ENCODE results near the gene STAG1.

GRCh38 chr3:136634821-136635220 lies 117.4 kb downstream of the STAG1 start:
- TF ChIP-seq, protein P1, sequence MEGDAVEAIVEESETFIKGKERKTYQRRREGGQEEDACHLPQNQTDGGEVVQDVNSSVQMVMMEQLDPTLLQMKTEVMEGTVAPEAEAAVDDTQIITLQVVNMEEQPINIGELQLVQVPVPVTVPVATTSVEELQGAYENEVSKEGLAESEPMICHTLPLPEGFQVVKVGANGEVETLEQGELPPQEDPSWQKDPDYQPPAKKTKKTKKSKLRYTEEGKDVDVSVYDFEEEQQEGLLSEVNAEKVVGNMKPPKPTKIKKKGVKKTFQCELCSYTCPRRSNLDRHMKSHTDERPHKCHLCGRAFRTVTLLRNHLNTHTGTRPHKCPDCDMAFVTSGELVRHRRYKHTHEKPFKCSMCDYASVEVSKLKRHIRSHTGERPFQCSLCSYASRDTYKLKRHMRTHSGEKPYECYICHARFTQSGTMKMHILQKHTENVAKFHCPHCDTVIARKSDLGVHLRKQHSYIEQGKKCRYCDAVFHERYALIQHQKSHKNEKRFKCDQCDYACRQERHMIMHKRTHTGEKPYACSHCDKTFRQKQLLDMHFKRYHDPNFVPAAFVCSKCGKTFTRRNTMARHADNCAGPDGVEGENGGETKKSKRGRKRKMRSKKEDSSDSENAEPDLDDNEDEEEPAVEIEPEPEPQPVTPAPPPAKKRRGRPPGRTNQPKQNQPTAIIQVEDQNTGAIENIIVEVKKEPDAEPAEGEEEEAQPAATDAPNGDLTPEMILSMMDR (conservative IDR thresholded peaks at IDR 0.05 in 1 of 2, IDR thresholded peaks at IDR 0.05 in 1 of 2; ENCODE audit: low read depth in 1 of 2, low read length in 2 of 2) = no peak
- TF ChIP-seq EZH2 (IDR thresholded peaks at IDR 0.05; ENCODE audit: low read length, missing control alignments) = no peak

Measured in fibroblast of lung (primary cell).